ENCODE data around the gene C9orf85. TPM values are rescaled to one million over a fixed set of nuclear protein-coding genes. Genes with fewer than 3 reads are reported as not detected.

C9orf85 gene
- total and polyA plus RNA-seq, 10 of the 15 experiments (the other 5 are each of a cell fraction or from before 2014, with no cell fraction given) = 9.1 to 22.6 (median 16.4) TPM

DNA sequence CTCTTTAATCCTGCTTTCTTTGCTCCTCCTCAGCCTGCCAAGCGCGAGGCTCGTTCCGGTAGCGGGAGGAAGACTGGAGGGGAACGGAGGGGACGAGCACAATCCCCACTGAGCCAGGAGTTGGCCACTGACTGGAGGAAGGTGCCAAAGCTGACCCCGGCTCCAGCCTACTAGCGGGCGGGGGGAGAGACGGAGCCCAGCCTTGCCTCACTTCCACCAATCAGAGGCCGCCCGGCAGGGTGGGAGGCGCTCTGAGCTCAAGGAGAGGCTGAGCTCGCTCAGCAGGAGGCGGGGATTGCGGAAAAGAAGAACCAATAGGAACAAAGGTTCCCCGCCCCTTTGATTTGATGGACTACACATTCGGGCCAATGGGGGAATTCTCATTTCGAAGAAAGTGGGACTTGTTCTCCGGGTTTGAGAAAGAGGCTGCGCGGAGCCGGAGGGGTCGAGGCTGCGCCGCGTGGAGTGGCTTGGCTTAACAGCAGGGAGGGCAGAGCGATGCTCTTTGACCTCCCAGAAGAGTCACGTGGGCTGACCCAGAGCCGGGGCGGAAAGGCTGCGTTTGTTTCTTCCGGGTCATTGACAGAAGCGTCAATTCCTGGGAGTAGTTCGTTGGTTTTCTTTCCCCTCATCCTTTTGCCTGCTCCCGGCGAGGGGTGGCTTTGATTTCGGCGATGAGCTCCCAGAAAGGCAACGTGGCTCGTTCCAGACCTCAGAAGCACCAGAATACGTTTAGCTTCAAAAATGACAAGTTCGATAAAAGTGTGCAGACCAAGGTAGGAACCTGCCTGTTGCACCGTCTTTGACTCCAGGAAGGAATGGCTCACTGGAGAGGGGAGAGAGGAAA lies at the start of gene C9orf85, which contains the start of gene ABHD17B (continued):
- TF ChIP-seq CBX5 (IDR thresholded peaks at IDR 0.05; ENCODE audit: low read depth) (peak; percentile 85; the same call in 1 of the 2 replicates), IKZF2 (IDR thresholded peaks at IDR 0.05) (peak; percentile 32 to 63; a peak in 1 of 4 replicates), FOS (IDR thresholded peaks at IDR 0.05; ENCODE audit: borderline replicate concordance, extremely low read depth, insufficient read length) (peak; percentile 60), SMAD1 (IDR thresholded peaks at IDR 0.05; ENCODE audit: low read depth, partially characterized antibody) (no peak), DPF2 (IDR thresholded peaks at IDR 0.05) (no peak; the same call in 1 of the 2 replicates), SIX5 (IDR thresholded peaks at IDR 0.05; ENCODE audit: low read depth, low read length, severe bottlenecking) (no peak), CREM (IDR thresholded peaks at IDR 0.05; ENCODE audit: low read depth) (no peak; the same call in 1 of the 2 replicates), HDAC6 (IDR thresholded peaks at IDR 0.05; ENCODE audit: unreplicated experiment) (no peak), NRF1 (conservative IDR thresholded peaks at IDR 0.05; ENCODE audit: low read depth, low read length) (peak; percentile 50; the same call in 1 of the 2 replicates), BMI1 (IDR thresholded peaks at IDR 0.05; ENCODE audit: borderline replicate concordance) (no peak), GABPA (IDR thresholded peaks at IDR 0.05; ENCODE audit: low read depth) (peak; percentile 92), SREBF2 (IDR thresholded peaks at IDR 0.05; ENCODE audit: low read length) (no peak), RCOR1 (conservative IDR thresholded peaks at IDR 0.05; ENCODE audit: low read depth, low read length) (no peak)
- TF ChIP-seq, protein P1, sequence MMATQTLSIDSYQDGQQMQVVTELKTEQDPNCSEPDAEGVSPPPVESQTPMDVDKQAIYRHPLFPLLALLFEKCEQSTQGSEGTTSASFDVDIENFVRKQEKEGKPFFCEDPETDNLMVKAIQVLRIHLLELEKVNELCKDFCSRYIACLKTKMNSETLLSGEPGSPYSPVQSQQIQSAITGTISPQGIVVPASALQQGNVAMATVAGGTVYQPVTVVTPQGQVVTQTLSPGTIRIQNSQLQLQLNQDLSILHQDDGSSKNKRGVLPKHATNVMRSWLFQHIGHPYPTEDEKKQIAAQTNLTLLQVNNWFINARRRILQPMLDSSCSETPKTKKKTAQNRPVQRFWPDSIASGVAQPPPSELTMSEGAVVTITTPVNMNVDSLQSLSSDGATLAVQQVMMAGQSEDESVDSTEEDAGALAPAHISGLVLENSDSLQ (IDR thresholded peaks at IDR 0.05) = peak; percentile 98
- TF ChIP-seq, protein P2, sequence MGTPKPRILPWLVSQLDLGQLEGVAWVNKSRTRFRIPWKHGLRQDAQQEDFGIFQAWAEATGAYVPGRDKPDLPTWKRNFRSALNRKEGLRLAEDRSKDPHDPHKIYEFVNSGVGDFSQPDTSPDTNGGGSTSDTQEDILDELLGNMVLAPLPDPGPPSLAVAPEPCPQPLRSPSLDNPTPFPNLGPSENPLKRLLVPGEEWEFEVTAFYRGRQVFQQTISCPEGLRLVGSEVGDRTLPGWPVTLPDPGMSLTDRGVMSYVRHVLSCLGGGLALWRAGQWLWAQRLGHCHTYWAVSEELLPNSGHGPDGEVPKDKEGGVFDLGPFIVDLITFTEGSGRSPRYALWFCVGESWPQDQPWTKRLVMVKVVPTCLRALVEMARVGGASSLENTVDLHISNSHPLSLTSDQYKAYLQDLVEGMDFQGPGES (IDR thresholded peaks at IDR 0.05) = peak; percentile 85; the same call in 1 of the 2 replicates
- TF ChIP-seq, protein P3, sequence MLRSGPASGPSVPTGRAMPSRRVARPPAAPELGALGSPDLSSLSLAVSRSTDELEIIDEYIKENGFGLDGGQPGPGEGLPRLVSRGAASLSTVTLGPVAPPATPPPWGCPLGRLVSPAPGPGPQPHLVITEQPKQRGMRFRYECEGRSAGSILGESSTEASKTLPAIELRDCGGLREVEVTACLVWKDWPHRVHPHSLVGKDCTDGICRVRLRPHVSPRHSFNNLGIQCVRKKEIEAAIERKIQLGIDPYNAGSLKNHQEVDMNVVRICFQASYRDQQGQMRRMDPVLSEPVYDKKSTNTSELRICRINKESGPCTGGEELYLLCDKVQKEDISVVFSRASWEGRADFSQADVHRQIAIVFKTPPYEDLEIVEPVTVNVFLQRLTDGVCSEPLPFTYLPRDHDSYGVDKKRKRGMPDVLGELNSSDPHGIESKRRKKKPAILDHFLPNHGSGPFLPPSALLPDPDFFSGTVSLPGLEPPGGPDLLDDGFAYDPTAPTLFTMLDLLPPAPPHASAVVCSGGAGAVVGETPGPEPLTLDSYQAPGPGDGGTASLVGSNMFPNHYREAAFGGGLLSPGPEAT (IDR thresholded peaks at IDR 0.05; ENCODE audit: low read depth) = peak; percentile 82
- TF ChIP-seq, protein P4, sequence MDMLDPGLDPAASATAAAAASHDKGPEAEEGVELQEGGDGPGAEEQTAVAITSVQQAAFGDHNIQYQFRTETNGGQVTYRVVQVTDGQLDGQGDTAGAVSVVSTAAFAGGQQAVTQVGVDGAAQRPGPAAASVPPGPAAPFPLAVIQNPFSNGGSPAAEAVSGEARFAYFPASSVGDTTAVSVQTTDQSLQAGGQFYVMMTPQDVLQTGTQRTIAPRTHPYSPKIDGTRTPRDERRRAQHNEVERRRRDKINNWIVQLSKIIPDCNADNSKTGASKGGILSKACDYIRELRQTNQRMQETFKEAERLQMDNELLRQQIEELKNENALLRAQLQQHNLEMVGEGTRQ (IDR thresholded peaks at IDR 0.05; ENCODE audit: borderline replicate concordance, low read depth, low read length) = peak; percentile 89
- TF ChIP-seq, protein P5, sequence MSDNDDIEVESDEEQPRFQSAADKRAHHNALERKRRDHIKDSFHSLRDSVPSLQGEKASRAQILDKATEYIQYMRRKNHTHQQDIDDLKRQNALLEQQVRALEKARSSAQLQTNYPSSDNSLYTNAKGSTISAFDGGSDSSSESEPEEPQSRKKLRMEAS (IDR thresholded peaks at IDR 0.05; ENCODE audit: low read depth, low read length) = peak; percentile 94; the same call in 1 of the 2 replicates
- TF ChIP-seq, protein P6, sequence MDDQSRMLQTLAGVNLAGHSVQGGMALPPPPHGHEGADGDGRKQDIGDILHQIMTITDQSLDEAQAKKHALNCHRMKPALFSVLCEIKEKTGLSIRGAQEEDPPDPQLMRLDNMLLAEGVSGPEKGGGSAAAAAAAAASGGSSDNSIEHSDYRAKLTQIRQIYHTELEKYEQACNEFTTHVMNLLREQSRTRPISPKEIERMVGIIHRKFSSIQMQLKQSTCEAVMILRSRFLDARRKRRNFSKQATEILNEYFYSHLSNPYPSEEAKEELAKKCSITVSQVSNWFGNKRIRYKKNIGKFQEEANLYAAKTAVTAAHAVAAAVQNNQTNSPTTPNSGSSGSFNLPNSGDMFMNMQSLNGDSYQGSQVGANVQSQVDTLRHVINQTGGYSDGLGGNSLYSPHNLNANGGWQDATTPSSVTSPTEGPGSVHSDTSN (IDR thresholded peaks at IDR 0.05; ENCODE audit: insufficient replicate concordance, low read depth, low read length) = peak; percentile 92
- TF ChIP-seq, protein P7, sequence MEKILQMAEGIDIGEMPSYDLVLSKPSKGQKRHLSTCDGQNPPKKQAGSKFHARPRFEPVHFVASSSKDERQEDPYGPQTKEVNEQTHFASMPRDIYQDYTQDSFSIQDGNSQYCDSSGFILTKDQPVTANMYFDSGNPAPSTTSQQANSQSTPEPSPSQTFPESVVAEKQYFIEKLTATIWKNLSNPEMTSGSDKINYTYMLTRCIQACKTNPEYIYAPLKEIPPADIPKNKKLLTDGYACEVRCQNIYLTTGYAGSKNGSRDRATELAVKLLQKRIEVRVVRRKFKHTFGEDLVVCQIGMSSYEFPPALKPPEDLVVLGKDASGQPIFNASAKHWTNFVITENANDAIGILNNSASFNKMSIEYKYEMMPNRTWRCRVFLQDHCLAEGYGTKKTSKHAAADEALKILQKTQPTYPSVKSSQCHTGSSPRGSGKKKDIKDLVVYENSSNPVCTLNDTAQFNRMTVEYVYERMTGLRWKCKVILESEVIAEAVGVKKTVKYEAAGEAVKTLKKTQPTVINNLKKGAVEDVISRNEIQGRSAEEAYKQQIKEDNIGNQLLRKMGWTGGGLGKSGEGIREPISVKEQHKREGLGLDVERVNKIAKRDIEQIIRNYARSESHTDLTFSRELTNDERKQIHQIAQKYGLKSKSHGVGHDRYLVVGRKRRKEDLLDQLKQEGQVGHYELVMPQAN (conservative IDR thresholded peaks at IDR 0.05) = peak; percentile 85; the same call in 1 of the 2 replicates
